ENCODE data around the gene CMSS1. TPM values are rescaled to one million over a fixed set of nuclear protein-coding genes. Genes with fewer than 3 reads are reported as not detected.

CMSS1 gene
- total and polyA plus RNA-seq, 2 of the 13 experiments (the other 11 are each of a cell fraction or from before 2014, with no cell fraction given) = 6.4 to 48.7 TPM

DNA sequence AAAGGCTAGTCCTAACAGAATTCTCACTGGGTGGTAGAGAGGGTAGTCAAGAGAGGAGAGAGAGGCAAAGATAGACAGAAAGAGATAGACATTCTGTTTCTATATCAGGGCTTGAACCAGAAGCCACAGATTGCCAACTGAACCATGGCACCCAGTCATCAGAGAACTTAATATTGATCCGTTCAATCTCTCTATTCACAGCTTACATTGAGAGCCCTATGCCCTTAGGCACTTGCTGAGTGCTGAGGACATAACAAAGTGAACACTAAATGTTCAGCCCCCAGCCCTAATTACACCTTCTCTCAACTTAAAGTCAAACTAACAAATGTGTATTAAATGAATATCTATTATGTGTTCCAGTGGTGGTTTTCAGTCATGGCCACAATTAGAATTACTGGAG is 172.5 kb downstream of the CMSS1 start:
- TF ChIP-seq ZNF17 (CRISPR knock-in tag; IDR thresholded peaks at IDR 0.05) (no peak), ZNF850 (CRISPR knock-in tag; conservative IDR thresholded peaks at IDR 0.05) (no peak), SRSF9 (IDR thresholded peaks at IDR 0.05; ENCODE audit: borderline replicate concordance, insufficient read depth, low read depth, low read length, poor library complexity, severe bottlenecking) (no peak), SRY (CRISPR knock-in tag; IDR thresholded peaks at IDR 0.05) (no peak), ZNF543 (CRISPR knock-in tag; IDR thresholded peaks at IDR 0.05) (no peak), NFE2 (CRISPR knock-in tag; IDR thresholded peaks at IDR 0.05) (no peak), FOXO1 (CRISPR knock-in tag; IDR thresholded peaks at IDR 0.05) (no peak), NFATC3 (CRISPR knock-in tag; IDR thresholded peaks at IDR 0.05) (no peak), ZNF652 (CRISPR knock-in tag; IDR thresholded peaks at IDR 0.05; ENCODE audit: borderline replicate concordance, low read depth) (no peak), ZNF720 (CRISPR knock-in tag; IDR thresholded peaks at IDR 0.05) (no peak), JUND (CRISPR knock-in tag; IDR thresholded peaks at IDR 0.05) (no peak), ZNF746 (CRISPR knock-in tag; IDR thresholded peaks at IDR 0.05) (no peak)
- TF ChIP-seq, protein P1, sequence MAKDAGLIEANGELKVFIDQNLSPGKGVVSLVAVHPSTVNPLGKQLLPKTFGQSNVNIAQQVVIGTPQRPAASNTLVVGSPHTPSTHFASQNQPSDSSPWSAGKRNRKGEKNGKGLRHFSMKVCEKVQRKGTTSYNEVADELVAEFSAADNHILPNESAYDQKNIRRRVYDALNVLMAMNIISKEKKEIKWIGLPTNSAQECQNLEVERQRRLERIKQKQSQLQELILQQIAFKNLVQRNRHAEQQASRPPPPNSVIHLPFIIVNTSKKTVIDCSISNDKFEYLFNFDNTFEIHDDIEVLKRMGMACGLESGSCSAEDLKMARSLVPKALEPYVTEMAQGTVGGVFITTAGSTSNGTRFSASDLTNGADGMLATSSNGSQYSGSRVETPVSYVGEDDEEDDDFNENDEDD (CRISPR knock-in tag; IDR thresholded peaks at IDR 0.05; ENCODE audit: borderline replicate concordance) = no peak
- TF ChIP-seq, protein P2, sequence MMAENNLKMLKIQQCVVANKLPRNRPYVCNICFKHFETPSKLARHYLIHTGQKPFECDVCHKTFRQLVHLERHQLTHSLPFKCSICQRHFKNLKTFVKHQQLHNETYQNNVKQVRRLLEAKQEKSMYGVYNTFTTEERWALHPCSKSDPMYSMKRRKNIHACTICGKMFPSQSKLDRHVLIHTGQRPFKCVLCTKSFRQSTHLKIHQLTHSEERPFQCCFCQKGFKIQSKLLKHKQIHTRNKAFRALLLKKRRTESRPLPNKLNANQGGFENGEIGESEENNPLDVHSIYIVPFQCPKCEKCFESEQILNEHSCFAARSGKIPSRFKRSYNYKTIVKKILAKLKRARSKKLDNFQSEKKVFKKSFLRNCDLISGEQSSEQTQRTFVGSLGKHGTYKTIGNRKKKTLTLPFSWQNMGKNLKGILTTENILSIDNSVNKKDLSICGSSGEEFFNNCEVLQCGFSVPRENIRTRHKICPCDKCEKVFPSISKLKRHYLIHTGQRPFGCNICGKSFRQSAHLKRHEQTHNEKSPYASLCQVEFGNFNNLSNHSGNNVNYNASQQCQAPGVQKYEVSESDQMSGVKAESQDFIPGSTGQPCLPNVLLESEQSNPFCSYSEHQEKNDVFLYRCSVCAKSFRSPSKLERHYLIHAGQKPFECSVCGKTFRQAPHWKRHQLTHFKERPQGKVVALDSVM (CRISPR knock-in tag; IDR thresholded peaks at IDR 0.05) = no peak
- TF ChIP-seq, protein P3, sequence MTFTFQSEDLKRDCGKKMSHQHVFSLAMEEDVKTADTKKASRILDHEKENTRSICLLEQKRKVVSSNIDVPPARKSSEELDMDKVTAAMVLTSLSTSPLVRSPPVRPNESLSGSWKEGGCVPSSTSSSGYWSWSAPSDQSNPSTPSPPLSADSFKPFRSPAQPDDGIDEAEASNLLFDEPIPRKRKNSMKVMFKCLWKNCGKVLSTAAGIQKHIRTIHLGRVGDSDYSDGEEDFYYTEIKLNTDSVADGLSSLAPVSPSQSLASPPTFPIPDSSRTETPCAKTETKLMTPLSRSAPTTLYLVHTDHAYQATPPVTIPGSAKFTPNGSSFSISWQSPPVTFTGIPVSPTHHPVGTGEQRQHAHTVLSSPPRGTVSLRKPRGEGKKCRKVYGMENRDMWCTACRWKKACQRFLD (CRISPR knock-in tag; IDR thresholded peaks at IDR 0.05; ENCODE audit: borderline replicate concordance) = no peak
- TF ChIP-seq, protein P4, sequence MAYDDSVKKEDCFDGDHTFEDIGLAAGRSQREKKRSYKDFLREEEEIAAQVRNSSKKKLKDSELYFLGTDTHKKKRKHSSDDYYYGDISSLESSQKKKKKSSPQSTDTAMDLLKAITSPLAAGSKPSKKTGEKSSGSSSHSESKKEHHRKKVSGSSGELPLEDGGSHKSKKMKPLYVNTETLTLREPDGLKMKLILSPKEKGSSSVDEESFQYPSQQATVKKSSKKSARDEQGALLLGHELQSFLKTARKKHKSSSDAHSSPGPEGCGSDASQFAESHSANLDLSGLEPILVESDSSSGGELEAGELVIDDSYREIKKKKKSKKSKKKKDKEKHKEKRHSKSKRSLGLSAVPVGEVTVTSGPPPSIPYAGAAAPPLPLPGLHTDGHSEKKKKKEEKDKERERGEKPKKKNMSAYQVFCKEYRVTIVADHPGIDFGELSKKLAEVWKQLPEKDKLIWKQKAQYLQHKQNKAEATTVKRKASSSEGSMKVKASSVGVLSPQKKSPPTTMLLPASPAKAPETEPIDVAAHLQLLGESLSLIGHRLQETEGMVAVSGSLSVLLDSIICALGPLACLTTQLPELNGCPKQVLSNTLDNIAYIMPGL (CRISPR knock-in tag; IDR thresholded peaks at IDR 0.05; ENCODE audit: borderline replicate concordance in 1 of 2, low read depth in 1 of 2) = no peak
- TF ChIP-seq, protein P5, sequence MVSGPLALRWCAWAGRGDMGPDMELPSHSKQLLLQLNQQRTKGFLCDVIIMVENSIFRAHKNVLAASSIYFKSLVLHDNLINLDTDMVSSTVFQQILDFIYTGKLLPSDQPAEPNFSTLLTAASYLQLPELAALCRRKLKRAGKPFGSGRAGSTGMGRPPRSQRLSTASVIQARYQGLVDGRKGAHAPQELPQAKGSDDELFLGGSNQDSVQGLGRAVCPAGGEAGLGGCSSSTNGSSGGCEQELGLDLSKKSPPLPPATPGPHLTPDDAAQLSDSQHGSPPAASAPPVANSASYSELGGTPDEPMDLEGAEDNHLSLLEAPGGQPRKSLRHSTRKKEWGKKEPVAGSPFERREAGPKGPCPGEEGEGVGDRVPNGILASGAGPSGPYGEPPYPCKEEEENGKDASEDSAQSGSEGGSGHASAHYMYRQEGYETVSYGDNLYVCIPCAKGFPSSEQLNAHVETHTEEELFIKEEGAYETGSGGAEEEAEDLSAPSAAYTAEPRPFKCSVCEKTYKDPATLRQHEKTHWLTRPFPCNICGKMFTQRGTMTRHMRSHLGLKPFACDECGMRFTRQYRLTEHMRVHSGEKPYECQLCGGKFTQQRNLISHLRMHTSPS (CRISPR knock-in tag; IDR thresholded peaks at IDR 0.05; ENCODE audit: low read depth) = no peak
- ChIA-PET CTCF (ENCODE audit: low intra/inter-chr PET ratio, low total read pairs) (no interaction called here), POLR2A (no interaction called here)

More for the DNA sequence above, 172.5 kb downstream of the CMSS1 start:
- Histone ChIP-seq H3K79me2 (ENCODE audit: insufficient read depth, low read length) (no peaks in the 10 kb centered on the region), H3K4me1 (ENCODE audit: insufficient read depth, low read length) (peaks cover 6% of the 10 kb centered on the region; the same call in 1 of the 2 replicates), H3K9me3 (ENCODE audit: low read length) (peaks cover 8% of the 10 kb centered on the region; the same call in 1 of the 2 replicates), H2AFZ (ENCODE audit: low read length) (no peak overlapping the region), H3K4me2 (ENCODE audit: low read depth, low read length) (no peak overlapping the region), H4K20me1 (ENCODE audit: insufficient read depth, low read length) (no peaks in the 10 kb centered on the region), H3K4me3 (replicated peaks in 1 of 3; ENCODE audit: insufficient read depth in 1 of 3, low read depth in 2 of 3, low read length in 3 of 3) (no peak overlapping the region), H3K9ac (ENCODE audit: insufficient read depth, low read depth, low read length) (no peak overlapping the region), H3K27ac (ENCODE audit: extremely low read length, insufficient read depth, low read length) (no peak overlapping the region), H3K27me3 (ENCODE audit: control insufficient read depth in 1 of 2, insufficient read depth in 2 of 2, low read length in 2 of 2) (no peaks in the 10 kb centered on the region), H3K36me3 (replicated peaks in 1 of 2; ENCODE audit: control insufficient read depth in 1 of 2, insufficient read depth in 2 of 2, low read length in 2 of 2) (no peaks in the 10 kb centered on the region)
- no peak for ATAC-seq
- no peak for DNase-seq (ENCODE audit: low spot score)
- 100% methylated on average over 1 of the region's 1 CpG for WGBS (ENCODE audit: low lambda C conversion rate)
- in situ Hi-C loops (cut with HindIII; ENCODE audit: extremely low pct_ligation_motif_present, low pct_unique_long_range_greater_than_20kb) = no loop called here
- BruUV-seq (replicated peaks) = no TSS peak
- FAIRE-seq = no peak
- intact Hi-C loops (cut with micrococcal nuclease; ENCODE audit: unreplicated experiment) = no loop called here

Data from HepG2 (cell line).